ENCODE data around the gene NPRL2. TPM values are rescaled to one million over a fixed set of nuclear protein-coding genes. Genes with fewer than 3 reads are reported as not detected.

The NPRL2 gene
- total and polyA plus RNA-seq, 2 of the 8 experiments (the other 6 are each of a cell fraction or from before 2014, with no cell fraction given): 28.4 to 51.4 TPM

GRCh38 chr3:50314816-50315215 lies 35.8 kb downstream of the NPRL2 start:
- TF ChIP-seq RXRA (IDR thresholded peaks at IDR 0.05; ENCODE audit: insufficient read depth, low read depth, low read length): no peak
- no peak for TF ChIP-seq TEAD4 (IDR thresholded peaks at IDR 0.05; ENCODE audit: low read depth, low read length)
- TF ChIP-seq KDM5A (IDR thresholded peaks at IDR 0.05; ENCODE audit: low read length): no peak
- TF ChIP-seq SP4 (IDR thresholded peaks at IDR 0.05; ENCODE audit: low read length): no peak
- TF ChIP-seq ASH2L (IDR thresholded peaks at IDR 0.05; ENCODE audit: low read length): no peak
- no peak for TF ChIP-seq KDM1A (IDR thresholded peaks at IDR 0.05; ENCODE audit: borderline replicate concordance, low read length)
- TF ChIP-seq BCL11A (IDR thresholded peaks at IDR 0.05; ENCODE audit: low read depth in 2 of 2, low read length in 2 of 2): no peak
- TF ChIP-seq SIN3A (conservative IDR thresholded peaks at IDR 0.05 in 1 of 2, IDR thresholded peaks at IDR 0.05 in 1 of 2; ENCODE audit: low read depth in 1 of 2, low read length in 2 of 2): no peak
- no peak for TF ChIP-seq RAD21 (IDR thresholded peaks at IDR 0.05 in 1 of 2, conservative IDR thresholded peaks at IDR 0.05 in 1 of 2; ENCODE audit: low read depth in 2 of 2, low read length in 2 of 2)

More at GRCh38 chr3:50314816-50315215, 35.8 kb downstream of the NPRL2 start:
- peaks cover 3 to 8% of the 10 kb centered on the region in 2 experiments; a peak in 1 of 4 replicates for H3K9me3 ChIP-seq (ENCODE audit: insufficient read depth in 2 of 2, low read depth in 1 of 2, low read length in 1 of 2)
- H3K56ac ChIP-seq (replicated peaks; ENCODE audit: insufficient read length, low read depth, low read length): no peak overlapping the region
- H4K8ac ChIP-seq (ENCODE audit: extremely low read depth, insufficient read depth, low read length): no peak overlapping the region
- no peak overlapping the region for H3K9ac ChIP-seq (replicated peaks in 1 of 4; ENCODE audit: extremely low read depth in 1 of 4, low read depth in 3 of 4, low read length in 3 of 4)
- no peak overlapping the region for H3K27ac ChIP-seq (ENCODE audit: low read depth, low read length)
- H3K14ac ChIP-seq (ENCODE audit: insufficient read length): no peak overlapping the region
- H2BK5ac ChIP-seq (ENCODE audit: low read depth, low read length): no peak overlapping the region
- no peak overlapping the region for H2BK20ac ChIP-seq (ENCODE audit: low read length)
- H2BK15ac ChIP-seq (ENCODE audit: low read length): no peak overlapping the region
- peaks cover 10% of the 10 kb centered on the region for H3K79me1 ChIP-seq (ENCODE audit: low read depth, low read length)
- peaks cover 0 to 15% of the 10 kb centered on the region in 2 experiments; a peak in 3 of 4 replicates for H3K79me2 ChIP-seq (ENCODE audit: control insufficient read depth in 1 of 2, insufficient read depth in 2 of 2, low read length in 2 of 2)
- ChIA-PET POLR2A (ENCODE audit: partially characterized antibody) (interaction anchor here (0.9 to 12.6 kb wide), 6 partner anchors 13 to 113 kb away, joined by 3 to 149 read pairs (median 4); partner anchors contain the start of genes CYB561D2, HYAL1, HYAL3 and NAA80), CTCF (ENCODE audit: partially characterized antibody) (interaction anchor here (0.6 to 1.8 kb wide), 11 partner anchors 9 to 657 kb away, joined by 3 to 12 read pairs (median 3); partner anchors contain the start of genes HYAL3, LSMEM2 and NAA80)
- WGBS, 2 experiments (ENCODE audit: extremely low coverage in 1 of 2, insufficient coverage in 1 of 2, insufficient read length in 1 of 2, insufficient replicate concordance in 2 of 2, low coverage in 1 of 2, low lambda C conversion rate in 2 of 2, missing lambda C conversion rate in 1 of 2): 100% methylated on average over 4 of the region's 4 CpGs; no CpG with 5 or more reads in 1 of the 2 experiments
- no peak overlapping the region for H3K18ac ChIP-seq (ENCODE audit: extremely low read depth, low read length)
- H3K4me2 ChIP-seq (ENCODE audit: insufficient read depth in 1 of 2, low read depth in 2 of 2, low read length in 2 of 2): no peak overlapping the region
- no peak overlapping the region for H3K23ac ChIP-seq (ENCODE audit: insufficient read length)
- no peak for FAIRE-seq
- peaks cover 16 to 28% of the 10 kb centered on the region in 2 experiments for H4K20me1 ChIP-seq (replicated peaks in 1 of 2; ENCODE audit: control insufficient read depth in 1 of 2, insufficient read depth in 2 of 2, low read length in 2 of 2)
- peaks cover 13 to 32% (median 26%) of the 10 kb centered on the region in 4 experiments for H3K36me3 ChIP-seq (ENCODE audit: control insufficient read depth in 2 of 4, insufficient read depth in 4 of 4, low read length in 3 of 4)
- no peak for DNase-seq (ENCODE audit: low read depth in 1 of 2, low spot score in 2 of 2)
- H4K91ac ChIP-seq (replicated peaks; ENCODE audit: insufficient read length, low read length): no peak overlapping the region
- H3K4me3 ChIP-seq (ENCODE audit: extremely low read depth in 1 of 4, insufficient read depth in 2 of 4, low read depth in 3 of 4, low read length in 4 of 4): no peak overlapping the region
- no peak overlapping the region for H3K4ac ChIP-seq (replicated peaks; ENCODE audit: insufficient read length, low read depth, low read length)
- H2AK5ac ChIP-seq (ENCODE audit: low read depth, low read length): no peak overlapping the region
- H3K23me2 ChIP-seq (ENCODE audit: low read depth, low read length): no peaks in the 10 kb centered on the region
- no peaks in the 10 kb centered on the region for H3K27me3 ChIP-seq (replicated peaks in 1 of 4; ENCODE audit: control insufficient read depth in 3 of 4, extremely low read depth in 1 of 4, insufficient read depth in 3 of 4, low read length in 3 of 4)
- H2BK12ac ChIP-seq (ENCODE audit: low read depth, low read length): no peak overlapping the region
- peaks cover 0 to 4% (median 2%) of the 10 kb centered on the region in 4 experiments; a peak in 3 of 7 replicates for H3K4me1 ChIP-seq (replicated peaks in 1 of 4; ENCODE audit: control insufficient read depth in 3 of 4, insufficient read depth in 4 of 4, low read length in 3 of 4)
- H2BK120ac ChIP-seq (replicated peaks; ENCODE audit: low read depth, low read length): no peak overlapping the region
- H2AFZ ChIP-seq (ENCODE audit: low read length): no peak overlapping the region
- no peak overlapping the region for H4K5ac ChIP-seq (ENCODE audit: insufficient read length, low read depth, low read length)

All from H1 (cell line).